NCI-H2196 treated with DMSO at 0.1 percent for 48 hours (cell line): ENCODE measurements around the gene SESN2.
"Not testable (repeated sequence)": the region's sequence is repeated elsewhere in the genome, so short reads cannot be mapped to it uniquely, and the experiment has no call there.

Source experiments
- DNase-seq: peaks from one replicate; lab custom pipeline; 2025; ENCODE audit not compliant: unreplicated experiment; lab: John Stamatoyannopoulos, UW

Gene SESN2

DNA sequence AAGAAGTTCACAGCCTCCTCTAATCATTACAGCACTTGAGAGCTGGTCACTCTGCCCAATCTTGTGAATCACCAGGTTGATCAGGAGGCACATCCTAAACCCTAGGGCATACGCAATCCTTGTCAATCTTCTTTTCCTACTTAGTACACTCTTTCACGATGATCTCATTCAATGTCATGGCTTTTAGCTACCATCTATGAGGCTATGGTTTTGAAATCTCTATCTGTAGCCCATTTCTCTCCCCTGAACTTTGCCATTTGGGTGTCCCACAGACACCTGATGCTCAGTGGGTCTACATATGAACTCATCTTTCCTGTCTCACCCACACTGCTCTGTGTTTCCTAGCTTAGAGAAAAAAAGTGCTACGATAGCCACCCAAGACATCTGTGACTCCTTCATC, 67.7 kb downstream of the SESN2 start:
- DNase-seq = no peak

DNA sequence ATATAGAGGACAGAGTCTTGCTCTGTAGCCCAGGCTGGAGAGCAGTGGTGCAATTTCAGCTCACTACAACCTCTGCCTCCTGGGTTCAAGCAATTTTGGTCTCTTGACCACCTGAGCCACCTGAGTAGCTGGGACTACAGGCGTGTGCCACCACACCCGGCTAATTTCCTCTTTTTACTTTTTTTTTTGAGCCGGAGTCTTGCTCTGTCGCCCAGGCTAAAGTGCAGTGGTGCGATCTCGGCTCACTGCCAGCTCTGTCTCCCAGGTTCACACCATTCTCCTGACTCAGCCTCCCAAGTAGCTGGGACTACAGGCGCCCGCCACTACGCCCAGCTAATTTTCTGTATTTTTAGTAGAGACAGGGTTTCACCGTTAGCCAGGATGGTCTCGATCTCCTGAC, 68.1 kb downstream of the SESN2 start:
- DNase-seq = not testable (repeated sequence)

DNA sequence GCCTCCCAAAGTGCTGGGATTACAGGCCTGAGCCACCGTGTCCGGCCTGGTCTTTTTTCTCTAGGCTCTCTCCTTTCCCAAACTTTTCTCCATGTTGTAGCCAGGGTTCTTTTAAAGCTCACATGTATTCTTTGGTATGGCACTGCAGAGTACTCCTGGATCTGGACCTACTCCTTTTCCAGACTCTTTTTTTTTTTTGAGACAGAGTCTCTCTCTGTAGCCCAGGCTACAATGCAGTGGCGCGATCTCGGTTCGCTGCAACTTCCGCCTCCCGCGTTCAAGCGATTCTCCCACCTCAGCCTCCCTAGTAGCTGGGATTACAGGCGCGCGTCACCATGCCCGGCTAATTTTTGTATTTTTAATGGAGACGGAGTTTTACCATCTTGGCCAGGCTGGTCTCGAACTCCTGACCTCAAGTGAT, 68.9 kb downstream of the SESN2 start:
- DNase-seq = no peak

DNA sequence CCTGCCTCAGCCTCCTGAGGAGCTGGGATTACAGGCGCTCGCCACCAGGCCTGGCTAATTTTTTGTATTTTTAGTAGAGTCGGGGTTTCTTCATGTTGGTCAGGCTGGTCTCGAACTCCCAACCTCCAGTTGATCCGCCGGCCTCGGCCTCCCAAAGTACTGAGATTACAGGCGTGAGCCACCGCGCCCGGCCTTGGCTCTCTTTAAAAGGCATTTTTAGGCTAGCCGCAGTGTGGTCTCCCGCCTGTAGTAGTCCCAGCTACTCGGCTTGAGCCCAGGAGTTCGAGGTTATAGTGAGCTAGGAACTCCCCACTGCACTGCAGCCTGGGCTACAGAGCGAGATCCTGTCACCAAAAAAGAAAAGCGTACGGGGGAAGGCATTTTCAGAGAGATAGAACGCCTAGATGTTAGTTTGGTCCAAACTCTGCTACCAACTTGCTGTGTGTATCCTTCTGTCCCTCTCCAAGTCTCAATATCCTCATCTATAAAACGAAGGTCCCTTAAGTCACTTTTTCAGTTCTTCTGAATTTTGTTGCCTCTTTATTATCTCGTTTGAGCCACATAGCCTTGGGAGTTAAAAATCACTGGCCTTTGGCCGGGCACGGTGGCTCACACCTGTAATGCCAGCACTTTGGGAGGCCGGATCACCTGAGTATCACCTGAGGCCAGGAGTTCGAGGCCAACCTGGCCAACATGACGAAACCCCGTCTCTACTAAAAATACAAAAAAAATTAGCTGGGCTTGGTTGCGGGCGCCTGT, 70.3 kb downstream of the SESN2 start:
- no peak for DNase-seq
